Stomach smooth muscle (tissue), 2 donors: ENCODE measurements around the gene SGPP1.
"Not testable (repeated sequence)": the region's sequence is repeated elsewhere in the genome, so short reads cannot be mapped to it uniquely, and the experiment has no call there.

ENCODE experiments used
- H3K27ac ChIP-seq: one replicate; pipeline ENCODE4 v1.7.0; 2013; ENCODE audit warnings: mild to moderate bottlenecking, low read length, inconsistent platforms
- H3K27me3 ChIP-seq, 2 donors: one replicate each; pipeline ENCODE4 v1.7.0; 2013; ENCODE audit warnings: low read length in 2 of 2; ENCODE audit not compliant: insufficient read depth in 2 of 2, control insufficient read depth in 1 of 2
- H3K36me3 ChIP-seq, 2 donors: one replicate each; pipeline ENCODE4 v1.7.0; 2013; ENCODE audit warnings: low read length in 2 of 2; ENCODE audit not compliant: control insufficient read depth in 2 of 2, insufficient read depth in 2 of 2
- H3K4me1 ChIP-seq: one replicate; pipeline ENCODE4 v1.7.0; 2013; ENCODE audit warnings: low read length; ENCODE audit not compliant: control insufficient read depth, insufficient read depth
- H3K4me3 ChIP-seq, 2 donors: one replicate each; pipeline ENCODE4 v1.7.0; 2013; ENCODE audit warnings: low read length in 2 of 2
- H3K9ac ChIP-seq, 2 donors: one replicate each; pipeline ENCODE4 v1.7.0; 2013; ENCODE audit warnings: low read length in 2 of 2, mild to moderate bottlenecking in 1 of 2
- H3K9me3 ChIP-seq, 2 donors: one replicate each; pipeline ENCODE4 v1.7.0; 2013; ENCODE audit warnings: low read length in 2 of 2; ENCODE audit not compliant: control insufficient read depth in 2 of 2
- donor health status: healthy.
- donor health status: Pancreatic carcinoma.

SGPP1 gene

DNA sequence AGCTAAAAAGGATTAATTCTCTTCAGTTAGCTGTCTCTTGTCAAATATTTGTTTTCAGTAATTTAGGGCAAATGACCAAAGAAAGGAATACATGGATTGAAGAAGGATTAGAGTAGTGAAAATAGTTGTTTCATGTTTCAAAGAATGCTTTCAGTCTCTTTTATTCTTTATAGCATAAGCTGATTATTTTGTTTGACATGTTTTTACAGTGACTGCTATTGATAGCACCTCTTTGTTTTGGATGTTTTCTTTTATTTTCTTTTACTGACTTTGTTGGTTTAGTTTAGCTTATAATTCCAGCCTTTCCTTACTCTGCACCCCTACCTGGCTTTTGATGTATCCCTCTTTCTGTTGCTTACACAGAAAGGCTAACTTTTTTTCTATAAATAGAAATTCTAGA is 29.3 kb upstream of the SGPP1 start:
- H3K4me1 ChIP-seq = no peaks in the 10 kb centered on the region
- H3K9ac ChIP-seq = no peak overlapping the region
- no peak overlapping the region for H3K27ac ChIP-seq
- H3K4me3 ChIP-seq = no peak overlapping the region
- no peaks in the 10 kb centered on the region for H3K9me3 ChIP-seq
- H3K27me3 ChIP-seq = no peaks in the 10 kb centered on the region
- H3K36me3 ChIP-seq = no peaks in the 10 kb centered on the region

DNA sequence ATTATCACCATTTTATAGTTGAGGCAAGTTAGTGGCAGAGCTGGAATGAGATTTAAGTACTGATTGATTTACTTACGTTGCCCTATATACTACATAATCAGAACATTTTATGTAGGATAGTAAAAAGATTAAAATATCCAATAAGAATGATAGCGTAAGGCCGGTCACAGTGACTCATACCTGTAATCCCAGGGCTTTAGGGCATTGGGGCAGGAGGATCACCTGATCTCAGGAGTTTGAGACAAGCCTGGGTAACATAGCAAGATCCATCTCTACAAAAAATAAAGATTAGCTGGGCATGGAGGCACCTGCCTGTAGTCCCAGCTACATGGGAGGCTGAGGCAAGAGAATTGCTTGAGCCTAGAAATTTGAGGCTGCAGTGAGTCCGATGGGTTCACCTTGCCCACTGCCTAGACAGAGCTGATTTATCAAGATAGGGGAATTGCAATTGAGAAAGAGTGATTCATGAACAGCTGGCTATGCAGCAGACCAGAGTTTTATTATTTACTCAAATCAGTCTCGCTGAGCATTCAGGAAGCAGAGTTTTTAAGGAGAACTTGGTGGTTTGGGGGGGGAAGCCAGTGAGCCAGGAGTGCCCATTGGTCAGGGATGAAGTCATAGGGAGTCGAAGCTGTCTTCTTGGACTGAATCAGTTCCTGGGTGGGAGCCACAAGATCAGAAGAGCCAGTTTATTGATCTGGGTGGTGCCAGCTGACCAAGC is 24.7 kb upstream of the SGPP1 start:
- H3K4me3 ChIP-seq = no peak overlapping the region
- no peak overlapping the region for H3K9ac ChIP-seq
- H3K9me3 ChIP-seq = no peaks in the 10 kb centered on the region
- no peaks in the 10 kb centered on the region for H3K36me3 ChIP-seq
- no peaks in the 10 kb centered on the region for H3K4me1 ChIP-seq
- H3K27me3 ChIP-seq = no peaks in the 10 kb centered on the region
- H3K27ac ChIP-seq = no peak overlapping the region

DNA sequence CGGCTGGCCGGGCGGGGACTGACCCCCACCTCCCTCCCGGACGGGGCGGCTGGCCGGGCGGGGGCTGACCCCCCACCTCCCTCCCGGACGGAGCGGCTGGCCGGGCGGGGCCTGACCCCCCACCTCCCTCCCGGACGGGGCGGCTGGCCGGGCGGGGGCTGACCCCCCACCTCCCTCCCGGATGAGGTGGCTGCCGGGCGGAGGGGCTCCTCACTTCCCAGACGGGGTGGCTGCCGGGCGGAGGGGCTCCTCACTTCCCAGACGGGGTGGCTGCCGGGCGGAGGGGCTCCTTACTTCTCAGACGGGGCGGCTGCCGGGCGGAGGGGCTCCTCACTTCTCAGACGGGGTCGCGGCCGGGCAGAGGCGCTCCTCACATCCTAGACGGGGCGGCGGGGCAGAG is 23.2 kb upstream of the SGPP1 start:
- not testable (repeated sequence) for H3K27ac ChIP-seq, H3K36me3 ChIP-seq, H3K4me3 ChIP-seq, H3K9ac ChIP-seq, H3K27me3 ChIP-seq, H3K4me1 ChIP-seq, H3K9me3 ChIP-seq

DNA sequence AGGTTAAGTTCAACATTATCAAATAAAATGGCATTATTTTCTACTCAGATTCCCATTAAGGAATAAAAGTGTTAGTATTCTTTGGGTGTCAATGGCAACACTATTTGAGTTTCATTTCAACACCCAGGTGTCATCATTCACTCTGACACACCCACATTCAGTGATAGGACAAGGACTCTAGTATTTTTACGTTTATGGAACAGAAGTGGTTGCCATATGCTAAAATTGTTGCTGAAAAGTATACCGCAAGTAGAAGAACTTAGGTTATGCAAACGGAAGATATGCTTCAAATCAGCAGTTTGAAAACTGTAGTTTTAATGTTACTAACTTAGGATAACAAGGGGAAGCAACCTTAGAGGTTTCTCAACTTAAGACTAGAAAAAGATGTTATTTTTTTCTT is 20.0 kb upstream of the SGPP1 start:
- no peaks in the 10 kb centered on the region for H3K4me1 ChIP-seq
- no peaks in the 10 kb centered on the region for H3K27me3 ChIP-seq
- no peak overlapping the region for H3K4me3 ChIP-seq
- no peaks in the 10 kb centered on the region for H3K36me3 ChIP-seq
- no peak overlapping the region for H3K9ac ChIP-seq
- no peak overlapping the region for H3K27ac ChIP-seq
- H3K9me3 ChIP-seq = no peaks in the 10 kb centered on the region

DNA sequence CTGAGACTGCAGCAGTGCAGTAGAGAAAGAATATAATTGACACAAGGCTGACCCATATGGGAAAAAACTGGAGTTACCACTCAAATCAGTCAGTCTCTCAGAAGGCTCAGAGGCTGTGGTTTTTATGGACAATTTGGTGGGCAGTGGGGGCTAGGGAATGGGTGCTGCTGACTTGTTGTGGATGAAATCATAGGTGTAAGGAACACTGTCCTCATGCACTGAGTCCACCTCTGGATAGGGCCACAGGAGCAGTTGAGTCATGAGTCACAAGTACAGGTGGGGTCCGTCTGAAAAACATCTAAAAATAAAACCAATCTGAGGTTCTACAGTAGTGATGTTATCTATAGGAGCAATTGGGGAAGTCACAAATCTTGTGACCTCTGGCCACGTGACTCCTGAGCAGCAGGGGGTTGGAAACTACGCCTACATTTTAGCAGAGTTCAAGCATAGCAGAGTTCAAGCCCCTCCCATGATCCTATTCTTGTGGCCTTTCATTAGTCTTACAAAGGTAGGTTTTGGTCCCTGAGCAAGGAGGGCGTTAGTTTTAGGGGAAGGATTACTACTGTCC is 18.1 kb upstream of the SGPP1 start:
- Histone ChIP-seq H3K4me1 (no peaks in the 10 kb centered on the region), H3K4me3 (no peak overlapping the region), H3K36me3 (no peaks in the 10 kb centered on the region), H3K9ac (no peak overlapping the region), H3K27me3 (no peaks in the 10 kb centered on the region), H3K9me3 (no peaks in the 10 kb centered on the region), H3K27ac (no peak overlapping the region)

DNA sequence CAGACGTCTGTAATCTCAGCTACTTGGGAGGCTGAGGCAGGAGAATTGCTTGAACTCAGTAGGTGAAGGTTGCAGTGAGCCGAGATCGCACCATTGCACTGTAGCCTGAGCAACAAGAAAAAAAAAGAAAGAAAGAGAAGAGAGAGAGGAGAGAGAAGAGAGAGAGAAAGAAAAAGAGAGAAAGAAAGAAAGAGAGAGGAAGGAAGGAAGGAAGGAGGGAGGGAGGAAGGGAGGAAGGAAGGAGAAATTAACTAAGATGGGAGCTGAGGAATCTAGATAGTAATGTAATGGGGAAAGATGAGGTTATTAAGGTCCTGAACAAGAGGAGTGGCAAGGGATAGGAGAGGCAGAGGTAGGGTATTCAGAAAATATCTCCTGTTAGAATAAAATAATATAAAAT is 17.4 kb upstream of the SGPP1 start:
- Histone ChIP-seq H3K9me3 (no peaks in the 10 kb centered on the region), H3K9ac (no peak overlapping the region), H3K27me3 (no peaks in the 10 kb centered on the region), H3K36me3 (no peaks in the 10 kb centered on the region), H3K4me1 (no peaks in the 10 kb centered on the region), H3K4me3 (no peak overlapping the region), H3K27ac (no peak overlapping the region)

DNA sequence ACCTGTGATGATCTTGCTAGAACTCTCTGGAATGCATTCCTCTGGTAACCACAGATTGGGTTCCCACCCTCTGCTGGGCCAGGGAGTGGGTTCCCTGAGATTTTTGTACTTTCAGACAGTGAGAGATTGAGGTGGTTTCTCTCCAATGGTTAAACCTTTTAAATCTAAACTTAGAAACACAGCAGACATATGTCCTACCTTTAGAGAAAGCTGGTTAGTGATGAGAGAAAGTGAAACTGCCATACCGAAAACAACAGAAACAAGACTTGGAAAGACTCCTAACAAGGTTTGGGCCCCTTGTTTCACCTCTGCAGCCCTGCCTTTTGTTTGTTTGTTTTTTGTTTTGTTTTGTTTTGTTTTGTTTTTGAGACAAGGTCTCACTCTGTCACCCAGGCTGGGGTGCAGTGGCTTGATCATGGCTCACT is 9.7 kb upstream of the SGPP1 start:
- Histone ChIP-seq H3K9me3 (no peaks in the 10 kb centered on the region), H3K27ac (no peak overlapping the region), H3K36me3 (no peaks in the 10 kb centered on the region), H3K4me3 (no peak overlapping the region), H3K27me3 (no peaks in the 10 kb centered on the region), H3K4me1 (no peaks in the 10 kb centered on the region), H3K9ac (no peak overlapping the region)

DNA sequence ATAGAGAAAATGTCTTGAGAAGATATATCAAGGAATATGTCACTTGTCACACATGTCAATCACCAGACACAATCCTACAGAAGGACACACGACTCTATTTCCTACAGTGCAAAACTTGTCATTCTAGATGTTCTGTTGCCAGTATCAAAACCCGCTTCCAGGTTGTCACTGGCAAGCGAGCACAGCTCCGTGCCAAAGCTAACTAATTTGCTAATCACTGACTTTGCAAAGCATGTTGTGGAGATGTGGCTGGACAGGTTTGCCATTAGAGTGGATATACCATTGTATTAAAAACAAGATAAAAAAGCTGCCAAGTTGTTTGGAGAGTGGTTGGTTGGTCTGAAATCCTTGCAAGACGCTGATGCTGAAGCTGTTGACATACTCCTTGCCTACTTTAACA is 7.9 kb upstream of the SGPP1 start:
- Histone ChIP-seq H3K4me3 (no peak overlapping the region), H3K27me3 (no peaks in the 10 kb centered on the region), H3K9ac (no peak overlapping the region), H3K4me1 (no peaks in the 10 kb centered on the region), H3K27ac (no peak overlapping the region), H3K9me3 (no peaks in the 10 kb centered on the region), H3K36me3 (no peaks in the 10 kb centered on the region)

DNA sequence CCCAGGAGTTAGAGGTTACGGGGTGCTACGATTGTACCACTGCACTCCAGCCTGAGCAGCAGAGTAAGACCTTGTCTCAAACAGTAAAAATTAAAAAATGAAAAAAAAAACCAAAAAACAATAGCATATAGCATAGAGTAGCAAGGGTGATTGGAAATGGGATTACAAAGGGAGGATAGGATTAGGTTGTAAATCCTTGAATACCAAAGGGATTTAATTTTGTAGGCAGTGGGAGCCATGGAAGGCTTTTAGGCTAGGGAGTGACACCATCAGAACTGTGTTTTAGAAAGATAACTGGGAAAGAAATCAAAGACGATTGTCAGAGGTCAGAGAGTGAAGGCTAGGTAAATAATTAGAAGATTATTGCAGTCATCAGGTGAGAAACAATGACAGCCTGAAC is 2.8 kb upstream of the SGPP1 start:
- Histone ChIP-seq H3K27ac (no peak overlapping the region), H3K27me3 (no peaks in the 10 kb centered on the region), H3K9ac (no peak overlapping the region), H3K4me3 (no peak overlapping the region), H3K4me1 (peaks cover 4% of the 10 kb centered on the region), H3K36me3 (no peaks in the 10 kb centered on the region), H3K9me3 (no peaks in the 10 kb centered on the region)

DNA sequence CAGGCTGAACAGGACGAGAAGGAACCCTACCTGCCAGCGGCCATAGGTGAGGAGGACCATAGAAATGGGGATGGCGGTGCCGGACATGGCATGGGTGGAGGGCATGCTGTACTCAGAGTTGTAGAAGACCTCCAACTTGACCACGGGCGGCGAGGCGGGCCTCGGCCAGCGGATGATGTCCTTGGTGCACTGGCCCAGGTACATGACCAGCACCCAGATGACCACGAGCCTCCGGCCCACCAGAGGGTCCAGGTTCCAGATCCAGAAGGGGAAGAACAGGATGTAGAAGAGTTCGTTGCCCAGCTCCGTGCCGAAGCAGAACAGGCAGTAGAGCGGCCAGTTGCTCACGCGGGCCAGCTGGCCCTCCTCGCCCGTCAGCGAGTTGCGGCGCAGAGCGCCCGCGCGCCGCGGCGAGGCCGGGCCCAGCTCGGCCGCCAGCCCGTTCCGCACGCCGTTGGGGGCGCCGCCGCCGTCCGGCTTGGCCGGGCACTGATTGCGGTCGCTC is 582 bp downstream of the SGPP1 start:
- Histone ChIP-seq H3K4me3 (peak overlapping the region; percentile 91 to 99), H3K4me1 (peaks cover 4% of the 10 kb centered on the region), H3K27ac (peak overlapping the region; percentile 59), H3K9ac (peak overlapping the region; percentile 82 to 92), H3K27me3 (no peaks in the 10 kb centered on the region), H3K9me3 (no peaks in the 10 kb centered on the region), H3K36me3 (no peaks in the 10 kb centered on the region)

DNA sequence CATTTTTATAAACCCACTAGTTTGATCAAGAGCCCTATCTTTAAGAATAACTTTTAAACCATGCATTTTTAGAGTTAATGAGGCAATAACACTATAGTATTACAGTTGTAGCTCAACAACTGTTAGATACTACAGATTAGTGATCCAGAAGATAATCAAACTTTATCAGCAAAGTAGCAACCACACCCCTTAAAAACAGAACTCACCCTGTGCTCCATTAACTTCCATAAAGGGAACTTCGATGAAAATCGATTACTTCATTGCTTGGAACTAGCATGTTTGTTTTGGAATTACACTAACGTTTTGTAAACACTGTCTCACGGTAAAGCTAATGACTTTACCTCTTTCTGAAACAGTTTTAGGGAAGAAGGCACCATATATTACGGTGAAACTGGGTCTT is 1.4 kb downstream of the SGPP1 start:
- peaks cover 4% of the 10 kb centered on the region for H3K4me1 ChIP-seq
- H3K27ac ChIP-seq = no peak overlapping the region
- H3K4me3 ChIP-seq = peak overlapping the region; percentile 91 to 99
- H3K9me3 ChIP-seq = no peaks in the 10 kb centered on the region
- no peaks in the 10 kb centered on the region for H3K27me3 ChIP-seq
- H3K36me3 ChIP-seq = no peaks in the 10 kb centered on the region
- H3K9ac ChIP-seq = peak overlapping the region in 1 of 2 donors; percentile 92
